CMK (cell line): ENCODE measurements around the gene SLC6A17.

Experiments
- DNase-seq: peaks from one replicate; pipeline ENCODE4 v3.0.0-alpha.2; 2010; ENCODE audit warnings: low read depth

Gene SLC6A17

DNA sequence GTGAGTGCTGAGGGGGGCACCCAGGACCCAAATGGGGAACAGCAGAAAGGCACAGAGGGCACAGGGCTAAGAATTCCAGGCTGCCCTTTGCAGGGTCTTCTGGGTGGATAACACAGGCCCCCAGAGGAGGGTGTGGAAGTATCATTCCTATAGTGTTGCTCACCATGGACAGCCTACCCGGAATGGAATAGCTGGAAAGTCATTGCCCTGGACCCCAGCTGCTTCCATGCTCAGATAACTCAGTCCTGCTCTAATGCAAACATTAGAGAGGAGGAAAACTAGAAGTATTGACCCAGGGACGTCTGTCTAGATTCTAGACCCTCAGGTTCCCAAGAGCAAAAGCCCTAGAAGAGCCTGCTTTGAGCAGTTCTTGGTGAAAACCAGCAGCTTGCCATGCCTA is 24.7 kb downstream of the SLC6A17 start:
- DNase-seq: no peak

DNA sequence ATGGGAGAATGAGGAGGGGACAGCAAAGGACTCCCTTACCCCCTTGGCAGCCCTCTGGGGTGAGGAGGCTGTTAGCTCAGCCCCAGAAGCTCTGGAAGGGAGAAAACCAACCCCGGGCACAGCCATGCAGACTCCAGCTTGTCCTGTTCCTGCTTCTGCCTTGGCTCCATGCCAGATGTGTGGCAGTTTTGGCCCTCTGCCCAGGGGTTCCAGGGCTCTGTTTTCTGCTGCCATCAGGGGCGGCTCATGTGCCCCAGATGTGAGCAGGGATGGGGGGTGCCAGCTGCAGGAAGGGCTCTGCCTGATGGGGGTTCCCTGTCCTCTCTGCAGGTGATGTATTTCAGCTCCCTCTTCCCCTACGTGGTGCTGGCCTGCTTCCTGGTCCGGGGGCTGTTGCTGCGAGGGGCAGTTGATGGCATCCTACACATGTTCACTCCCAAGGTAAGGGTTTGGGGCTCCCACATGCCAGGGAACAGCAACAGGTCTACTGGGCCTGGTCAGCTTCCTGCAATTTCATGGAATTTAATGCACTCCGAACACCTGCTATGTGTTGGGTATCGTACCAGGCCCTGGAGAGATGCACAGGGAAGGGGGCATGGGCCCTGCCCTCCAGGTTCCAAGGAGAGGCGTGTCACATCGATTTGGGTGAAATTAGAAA is 26.1 kb downstream of the SLC6A17 start:
- DNase-seq: no peak

DNA sequence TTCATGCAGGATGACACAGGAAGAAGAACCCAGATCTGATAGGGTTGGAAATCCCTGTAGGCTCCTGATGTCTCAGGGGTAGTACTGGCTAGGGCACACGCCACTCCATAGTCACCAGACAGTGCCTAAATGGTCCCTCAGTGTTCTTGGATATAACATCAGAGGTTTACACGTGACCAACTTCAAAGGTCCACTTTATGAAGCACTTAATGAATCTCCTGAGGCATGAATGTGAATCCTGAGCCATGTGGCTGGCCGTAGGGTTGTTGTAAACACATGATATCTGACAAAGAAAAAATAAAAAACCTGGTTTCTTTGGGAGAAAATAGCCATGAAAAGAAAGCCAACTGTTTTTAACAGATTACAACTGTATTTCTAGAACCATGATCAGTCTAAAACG is 27.5 kb downstream of the SLC6A17 start:
- DNase-seq: no peak

DNA sequence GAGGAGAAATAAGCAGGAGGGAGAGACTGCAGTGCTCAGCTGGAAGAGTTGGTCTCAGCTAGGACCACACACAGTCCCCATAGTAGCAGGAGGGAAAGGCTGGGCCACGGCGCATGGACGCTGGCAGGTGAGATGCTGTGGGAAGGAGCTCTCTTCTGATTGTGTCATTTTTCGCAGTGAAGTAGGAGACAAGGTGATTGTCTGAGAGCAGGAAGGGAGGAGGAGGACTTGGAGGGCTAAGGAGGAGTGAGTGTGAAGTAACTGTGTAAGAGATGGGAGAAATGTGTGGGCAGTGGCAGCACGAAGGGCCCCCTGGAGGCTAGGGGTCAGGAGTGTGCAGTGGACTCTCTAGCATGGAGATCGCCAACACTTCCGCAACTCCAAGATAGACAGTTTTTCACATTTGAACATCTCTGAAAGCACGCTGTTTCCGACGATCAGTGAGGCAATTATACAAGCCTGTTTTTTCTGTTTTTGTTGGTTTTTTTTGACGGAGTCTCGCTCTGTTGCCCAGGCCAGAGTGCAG is 33.4 kb downstream of the SLC6A17 start:
- DNase-seq: no peak

DNA sequence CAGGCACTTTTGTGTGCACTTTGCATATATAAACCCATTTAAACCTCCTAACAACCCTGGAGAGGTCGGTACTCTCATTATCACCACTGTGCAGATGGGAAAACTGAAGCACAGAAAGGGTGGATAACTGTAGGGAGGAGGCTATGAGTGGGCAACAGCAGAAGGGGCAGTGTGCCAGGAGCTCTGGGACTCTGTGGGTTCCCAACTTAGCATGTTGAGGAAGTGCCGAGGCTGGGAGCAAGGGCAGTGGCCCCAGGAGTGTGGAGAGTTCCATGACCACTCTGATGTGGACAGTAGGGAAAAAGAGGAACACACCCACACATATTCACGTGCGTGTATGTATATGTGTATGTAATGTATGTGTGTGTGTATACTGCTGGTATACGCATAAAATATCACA is 34.2 kb downstream of the SLC6A17 start:
- DNase-seq: no peak

DNA sequence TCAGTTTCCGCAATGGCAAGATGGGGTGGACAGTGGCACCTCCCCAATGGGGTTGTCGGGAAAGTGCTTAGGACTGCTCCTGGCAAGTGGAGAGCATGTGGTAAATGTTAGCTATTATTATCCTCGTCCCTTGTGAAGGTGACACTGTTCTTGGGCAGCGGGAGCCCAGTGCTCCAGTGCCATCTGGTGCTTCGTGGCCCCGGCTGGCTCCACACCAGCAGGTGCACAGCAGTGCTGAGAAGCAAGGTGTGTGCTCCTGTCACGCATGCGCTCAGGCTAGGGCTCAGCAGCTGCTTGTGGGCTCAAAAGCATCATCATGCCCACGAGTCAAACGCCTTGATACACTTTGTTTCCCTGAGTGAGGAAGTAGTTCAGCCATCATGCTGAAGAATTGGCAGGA is 34.9 kb downstream of the SLC6A17 start:
- no peak for DNase-seq

DNA sequence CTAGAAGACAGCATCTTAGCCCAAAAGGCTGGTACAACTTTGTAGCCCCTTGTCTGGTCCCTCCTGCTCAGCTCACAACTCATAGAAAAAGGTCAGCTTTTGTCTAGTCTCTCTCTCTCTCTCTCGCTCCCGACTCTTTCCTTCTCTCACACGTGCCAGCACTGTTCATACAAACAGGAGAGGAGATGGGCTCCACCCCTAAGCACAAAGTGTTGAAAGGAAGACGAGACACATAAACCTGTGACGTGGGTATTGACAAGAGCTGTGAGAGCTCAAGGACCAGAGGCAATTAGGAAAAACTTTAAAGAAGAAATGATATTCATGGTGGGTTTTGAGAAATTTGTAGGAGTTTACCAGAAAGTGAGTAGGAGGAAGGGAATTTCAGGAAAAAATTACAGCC is 36.3 kb downstream of the SLC6A17 start:
- no peak for DNase-seq

DNA sequence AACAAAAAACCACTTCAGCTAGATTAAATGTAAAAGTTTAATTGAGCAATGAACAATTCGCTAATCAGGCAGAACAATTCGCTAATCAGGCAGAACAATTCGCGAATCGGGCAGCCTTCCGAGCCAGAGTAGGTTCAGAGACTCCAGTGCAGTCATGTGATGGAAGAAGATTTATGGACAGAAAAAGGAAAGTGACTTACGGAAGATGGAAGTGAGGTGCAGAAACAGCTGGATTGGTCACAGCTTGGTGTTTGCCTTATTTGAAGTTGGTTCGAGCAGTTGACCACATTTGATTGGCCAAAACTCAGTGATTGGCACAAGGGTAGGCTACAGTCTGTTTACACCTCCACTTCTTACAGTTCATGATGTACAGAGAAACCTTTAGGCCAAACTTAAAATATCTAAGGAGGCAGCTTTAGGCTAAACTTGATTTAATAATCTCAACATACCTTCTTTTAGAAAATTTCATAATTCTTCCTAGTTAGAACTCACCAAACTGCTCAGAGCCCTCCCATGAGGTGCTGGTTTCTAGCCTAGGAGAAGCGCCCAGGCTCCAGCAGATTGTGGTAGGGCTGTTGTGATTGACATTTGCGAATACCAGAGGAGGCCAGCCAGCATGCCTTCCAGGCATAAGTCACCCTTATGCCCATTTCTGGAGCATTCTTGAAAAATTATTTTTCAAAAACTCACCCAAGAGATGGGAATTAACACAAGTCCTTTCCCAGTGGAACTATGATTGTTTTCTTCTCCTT is 37.0 kb downstream of the SLC6A17 start:
- DNase-seq: no peak

DNA sequence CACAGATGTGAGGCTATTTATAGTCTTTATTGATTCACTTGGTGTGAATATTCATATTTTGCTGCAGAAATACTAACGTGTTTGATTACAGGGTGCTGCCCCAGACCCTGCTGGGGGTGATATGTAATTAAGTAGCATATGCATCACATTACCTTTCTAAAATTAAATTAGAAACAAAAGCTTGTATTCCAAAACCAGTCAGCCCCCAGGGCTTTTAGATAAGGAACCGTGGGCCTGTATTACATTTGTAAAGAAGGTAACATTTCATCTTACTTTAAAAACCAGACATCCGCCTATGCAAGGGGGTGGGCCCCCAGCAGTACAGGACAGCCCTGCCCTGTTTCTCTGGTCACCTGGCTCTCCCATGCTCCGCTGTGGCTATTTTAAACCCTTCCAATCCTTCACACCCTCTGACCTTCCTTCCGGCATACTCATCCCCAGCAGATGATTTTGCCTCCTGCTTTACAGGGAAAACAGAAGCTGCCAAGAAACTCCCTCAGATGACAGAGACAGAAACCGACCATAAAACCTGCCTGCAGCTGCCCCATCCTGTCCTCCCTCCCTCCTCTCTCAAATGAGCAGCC is 37.8 kb downstream of the SLC6A17 start:
- DNase-seq: no peak

DNA sequence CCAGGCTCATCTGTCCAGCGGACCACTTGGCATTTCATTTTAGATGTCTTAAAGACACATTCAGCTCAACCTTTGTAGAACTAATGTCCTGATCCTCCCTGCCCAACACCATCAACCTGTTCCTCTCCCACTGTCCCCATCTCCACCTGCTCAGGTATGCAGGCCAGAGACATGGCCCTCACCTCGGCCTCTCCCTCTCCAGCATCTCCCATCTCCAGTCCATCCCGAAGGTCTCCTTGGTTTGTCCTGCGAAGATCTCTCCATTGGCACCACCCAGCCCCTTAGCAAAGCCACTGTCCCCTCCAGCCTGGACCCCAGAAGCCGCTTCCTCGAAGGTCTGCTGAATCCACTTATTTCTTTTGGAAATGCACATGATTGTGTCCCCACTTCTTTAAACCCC is 38.9 kb downstream of the SLC6A17 start:
- no peak for DNase-seq

DNA sequence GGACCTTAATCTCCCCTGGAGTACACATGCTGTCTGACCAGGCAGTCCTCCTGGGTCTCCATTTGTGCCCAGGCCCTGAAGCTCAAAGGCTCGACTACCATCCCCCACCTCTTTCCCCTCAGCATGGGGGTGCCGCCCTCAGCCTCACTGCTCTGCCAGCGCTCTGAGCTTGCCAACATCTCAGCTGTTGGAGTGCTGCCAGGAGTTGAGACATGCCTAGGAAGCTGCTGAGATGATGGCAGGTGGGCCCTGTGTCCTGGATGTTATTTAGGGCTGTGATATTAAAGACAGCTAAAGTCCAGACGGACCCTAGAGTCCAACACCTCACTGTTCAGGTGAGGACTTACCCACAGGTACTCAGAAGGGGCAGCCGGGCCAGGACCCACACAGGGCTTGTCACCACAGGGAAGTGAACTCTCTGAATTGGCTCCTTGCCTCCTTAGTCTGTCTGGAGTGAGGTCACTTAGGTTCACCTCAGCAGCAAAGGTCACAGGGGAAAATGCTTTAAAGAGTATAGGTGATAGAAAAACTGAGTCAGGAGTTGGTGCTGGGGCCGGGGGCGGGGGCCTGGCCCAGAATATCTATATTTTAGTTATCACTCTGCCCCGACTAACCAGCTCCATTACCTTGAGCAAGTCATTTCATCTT is 40.1 kb downstream of the SLC6A17 start:
- DNase-seq: no peak

DNA sequence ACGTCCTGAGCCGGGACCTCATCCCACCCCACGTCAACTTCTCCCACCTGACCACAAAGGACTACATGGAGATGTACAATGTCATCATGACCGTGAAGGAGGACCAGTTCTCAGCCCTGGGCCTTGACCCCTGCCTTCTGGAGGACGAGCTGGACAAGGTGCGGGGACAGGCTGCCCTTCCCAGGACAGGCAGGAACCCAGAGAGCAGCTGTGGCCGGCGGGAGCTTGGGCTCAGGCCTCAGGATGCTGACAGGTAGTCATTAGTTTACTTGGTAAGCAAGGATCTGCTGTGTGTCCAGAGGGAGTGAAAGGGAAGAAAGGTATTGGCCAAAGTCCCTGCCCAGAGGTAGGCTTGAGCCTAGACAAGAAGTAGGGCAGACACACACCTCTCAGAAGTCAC is 42.2 kb downstream of the SLC6A17 start:
- no peak for DNase-seq

DNA sequence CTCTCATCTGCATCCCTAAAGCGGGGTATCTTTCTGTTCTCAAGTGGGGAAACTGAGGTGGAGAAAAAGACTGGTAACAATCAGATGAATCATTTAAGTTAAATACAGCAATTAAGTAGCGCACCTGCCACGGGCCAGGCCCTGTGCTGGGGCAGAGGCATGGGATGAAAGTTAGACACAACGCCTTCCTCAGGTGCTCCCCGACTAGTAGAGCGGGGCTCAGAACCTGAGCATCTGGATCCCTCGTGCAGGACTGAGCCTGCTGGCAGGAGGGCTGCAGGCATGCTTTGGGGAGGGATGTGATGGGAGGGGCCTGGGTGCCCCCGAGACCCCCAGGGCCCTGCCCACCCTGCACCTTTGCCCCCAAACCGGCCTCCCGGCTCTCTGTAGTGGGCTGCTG is 44.9 kb downstream of the SLC6A17 start:
- DNase-seq: no peak

DNA sequence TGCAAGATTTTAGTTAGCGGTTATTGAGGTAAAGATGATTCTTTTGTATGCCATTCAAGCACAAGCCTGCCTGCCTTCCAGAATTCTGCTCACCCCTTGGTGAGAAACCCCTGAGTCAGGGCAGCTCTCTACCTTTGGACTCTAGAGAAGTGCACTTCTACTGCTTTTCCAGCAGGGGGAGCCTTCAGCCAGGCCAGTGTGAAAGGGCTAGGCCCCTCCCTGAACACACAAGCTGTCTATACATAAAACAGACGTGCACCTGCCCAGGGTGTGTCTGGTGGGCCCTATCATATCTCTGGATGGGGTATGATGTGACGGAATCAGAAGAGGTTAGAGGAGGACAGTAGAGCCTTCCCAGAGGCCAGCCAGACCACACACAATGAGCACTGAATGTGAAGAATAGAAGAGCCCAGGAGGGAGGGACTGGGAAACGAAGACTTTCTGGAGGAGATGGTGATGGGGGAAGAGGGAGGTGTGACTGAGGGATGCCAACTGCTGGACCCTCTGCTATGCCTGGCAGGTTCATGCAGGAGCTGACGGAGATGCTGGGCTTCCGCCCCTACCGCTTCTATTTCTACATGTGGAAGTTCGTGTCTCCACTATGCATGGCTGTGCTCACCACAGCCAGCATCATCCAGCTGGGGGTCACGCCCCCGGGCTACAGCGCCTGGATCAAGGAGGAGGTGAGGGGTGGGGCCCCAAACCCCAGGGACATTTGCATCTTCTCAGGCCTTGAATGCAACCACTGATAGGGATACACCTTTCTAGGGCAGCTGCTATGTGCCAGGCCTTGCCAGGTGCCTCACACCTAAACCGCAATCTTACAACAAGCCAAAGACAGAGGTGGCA is 46.8 kb downstream of the SLC6A17 start:
- DNase-seq: peak; percentile 33

DNA sequence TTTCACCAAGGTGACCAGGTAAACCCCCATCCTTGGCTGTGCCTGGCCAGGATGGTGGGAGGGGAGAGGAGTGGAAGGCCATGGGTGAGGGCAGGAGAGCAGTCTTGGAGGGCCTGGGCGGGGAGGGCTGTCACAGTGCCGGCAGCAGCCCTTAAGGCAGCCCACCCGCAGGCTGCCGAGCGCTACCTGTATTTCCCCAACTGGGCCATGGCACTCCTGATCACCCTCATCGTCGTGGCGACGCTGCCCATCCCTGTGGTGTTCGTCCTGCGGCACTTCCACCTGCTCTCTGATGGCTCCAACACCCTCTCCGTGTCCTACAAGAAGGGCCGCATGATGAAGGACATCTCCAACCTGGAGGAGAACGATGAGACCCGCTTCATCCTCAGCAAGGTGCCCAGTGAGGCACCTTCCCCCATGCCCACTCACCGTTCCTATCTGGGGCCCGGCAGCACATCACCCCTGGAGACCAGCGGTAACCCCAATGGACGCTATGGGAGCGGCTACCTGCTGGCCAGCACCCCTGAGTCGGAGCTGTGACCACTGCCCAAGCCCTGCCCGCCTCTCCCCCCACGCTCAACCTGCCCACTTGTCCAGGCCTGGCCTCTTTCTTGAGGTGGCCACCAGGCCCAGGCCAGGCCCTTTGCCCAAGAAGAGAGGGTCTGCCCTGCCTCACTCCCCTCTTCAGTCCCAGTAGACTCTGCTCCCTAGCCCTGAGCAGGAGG is 47.8 kb downstream of the SLC6A17 start:
- no peak for DNase-seq

DNA sequence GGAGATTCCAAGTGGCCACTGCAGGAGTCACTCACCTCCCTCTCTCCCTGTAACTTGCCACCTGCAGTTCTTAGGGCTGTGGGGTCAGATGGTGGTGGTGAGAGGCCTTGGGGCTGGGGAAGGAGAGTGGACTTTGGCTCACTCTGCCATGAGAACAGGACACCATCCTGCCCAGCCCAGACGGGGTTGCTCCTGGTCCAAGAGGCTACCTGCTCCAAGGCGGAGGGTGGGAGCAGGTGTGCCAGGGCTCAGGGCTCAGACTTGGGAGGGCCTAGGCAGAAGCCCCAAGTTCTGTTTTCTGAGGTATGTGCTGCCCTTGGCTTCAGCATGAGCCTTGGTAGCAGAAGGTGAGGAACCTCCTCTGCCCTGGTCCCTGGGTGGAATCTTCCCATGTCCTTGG is 48.5 kb downstream of the SLC6A17 start:
- no peak for DNase-seq

DNA sequence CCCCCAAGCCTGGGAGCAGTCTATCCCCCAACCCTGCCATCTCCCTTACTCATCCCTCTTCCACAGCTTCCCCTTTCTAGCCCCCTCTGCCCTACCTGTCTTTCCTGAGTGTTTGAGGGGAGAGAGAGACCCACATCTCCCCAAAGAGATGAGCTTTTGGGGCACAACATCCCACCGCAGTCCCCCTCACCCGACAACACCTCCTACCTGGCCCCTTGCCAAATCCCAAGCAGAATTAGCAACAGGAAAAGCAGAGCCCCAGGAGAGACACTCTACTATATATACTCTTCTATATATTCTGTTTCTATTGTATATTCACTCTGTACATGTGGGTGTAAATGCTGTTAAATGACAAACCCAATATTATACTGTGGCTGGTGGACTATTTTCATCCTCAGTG is 49.9 kb downstream of the SLC6A17 start:
- DNase-seq: no peak

DNA sequence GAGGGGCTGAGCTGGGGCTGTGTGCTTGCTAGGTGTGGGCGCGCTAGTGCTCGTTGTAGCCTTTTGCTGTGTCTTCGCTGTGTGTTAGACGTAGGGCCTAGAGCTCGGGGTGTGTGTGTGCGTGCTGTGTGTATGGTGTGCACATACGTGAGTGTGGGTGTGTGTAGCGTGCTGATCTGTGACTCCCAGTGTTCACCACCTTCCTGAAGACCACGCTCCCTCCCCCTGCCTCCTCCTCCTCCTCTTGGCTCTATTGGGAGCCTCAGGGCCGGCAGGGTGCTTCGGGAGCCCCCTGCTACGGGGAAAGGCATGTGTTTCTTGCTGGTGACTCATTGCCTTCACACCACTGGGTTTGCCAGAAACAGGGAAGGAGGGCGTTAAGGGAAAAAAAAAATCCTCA is 50.4 kb downstream of the SLC6A17 start:
- no peak for DNase-seq

DNA sequence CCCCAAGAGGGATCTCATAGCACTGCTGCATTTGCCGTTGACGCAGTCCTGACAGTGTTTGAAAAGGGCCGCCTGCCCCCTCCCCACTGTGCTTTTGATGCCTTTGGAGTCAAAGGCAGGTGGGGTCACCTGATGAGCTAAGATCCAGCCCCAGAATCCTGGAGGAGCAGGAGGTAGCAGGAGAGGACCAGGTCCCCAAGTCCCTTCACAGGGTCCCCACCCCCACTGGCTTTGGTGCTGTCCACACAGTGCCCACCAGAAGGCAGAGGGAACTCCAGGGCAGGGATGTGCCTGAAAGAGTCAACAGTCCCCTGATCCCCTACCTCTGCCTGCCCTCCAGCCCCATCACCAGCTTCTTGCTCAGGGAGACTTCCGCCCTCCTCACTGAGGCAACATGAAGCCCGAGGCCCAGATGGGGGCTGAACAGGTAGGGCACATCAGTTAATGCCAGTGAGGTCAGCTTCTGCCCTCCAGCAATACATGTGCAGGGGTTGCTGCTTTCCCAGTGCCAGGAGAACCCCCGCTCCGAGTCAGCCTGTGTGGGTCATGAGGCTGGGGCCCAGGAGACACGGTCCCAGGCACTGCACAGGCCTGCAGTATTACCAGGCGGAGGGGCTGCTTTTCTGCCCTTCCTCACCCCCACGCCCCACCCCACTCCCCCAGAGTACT is 51.0 kb downstream of the SLC6A17 start:
- DNase-seq: no peak

DNA sequence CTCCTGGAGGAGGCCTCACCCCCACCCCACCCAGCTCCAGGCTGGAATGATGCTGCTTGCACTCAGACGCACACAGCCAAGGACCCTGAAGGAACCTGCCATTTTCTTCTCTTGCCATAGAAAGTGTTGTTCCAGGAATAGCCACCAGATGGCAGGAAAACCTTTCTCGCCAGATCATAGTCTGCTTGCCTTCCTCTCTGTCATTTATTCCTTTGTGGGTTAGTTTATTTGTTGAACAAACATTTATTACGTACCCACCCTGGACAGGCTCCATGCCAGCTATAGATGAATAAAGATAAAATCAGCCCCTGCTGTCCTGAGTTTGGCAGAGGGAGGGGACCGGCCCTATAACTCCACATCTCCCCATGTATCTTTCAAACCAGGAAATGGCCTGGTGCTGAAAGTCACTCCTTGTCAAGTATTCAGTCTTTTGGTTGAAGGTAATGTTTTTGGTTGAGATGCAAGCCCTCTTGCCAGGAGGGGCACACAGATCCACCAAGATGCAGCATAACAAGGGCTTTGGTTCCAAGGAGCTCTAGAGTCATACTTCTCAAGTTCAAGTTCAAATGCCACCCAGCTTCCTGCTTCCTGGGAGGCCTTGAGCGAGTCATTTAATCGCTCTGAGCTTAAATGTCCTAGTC is 52.8 kb downstream of the SLC6A17 start:
- DNase-seq: peak; percentile 50
